PC-9 (cell line): ENCODE data around the gene TEX38. TPM values are rescaled to one million over a fixed set of nuclear protein-coding genes. Genes with fewer than 3 reads are reported as not detected.

Source experiments
- BruUV-seq: library from RNA; stranded (reverse); fragments of 400-500 nt; replicated peaks from 2 replicates; lab custom pipeline; 2021; lab: Mats Ljungman, UMichigan
- CTCF ChIA-PET: fragments of 300-600 bp; sonication (Branson Sonifier 250); formaldehyde crosslinking; loops from one replicate; lab custom pipeline; 2022; ENCODE audit warnings: antibody characterized with exemption; lab: Charles Lee
- POLR2A ChIA-PET: fragments of 300-600 bp; sonication (Branson Sonifier 250); formaldehyde crosslinking; loops from one replicate; lab custom pipeline; 2022; ENCODE audit warnings: antibody characterized with exemption; ENCODE audit not compliant: unreplicated experiment; lab: Charles Lee
- DNase-seq, 2 experiments: peaks; one replicate each; pipeline versions ENCODE4 v3.0.0 to v3.0.0-alpha.2; 2015 to 2022; ENCODE audit warnings: mixed read lengths in 1 of 2
- H2AFZ ChIP-seq: fragments of 200-600 bp; sonication (generic); 2 replicates; pipeline ENCODE4 v1.8.1; 2017; ENCODE audit warnings: antibody characterized with exemption
- H3F3A ChIP-seq: fragments of 200-600 bp; sonication (generic); 2 replicates; pipeline ENCODE4 v1.8.1; 2017; ENCODE audit warnings: antibody characterized with exemption, mild to moderate bottlenecking, low read depth; ENCODE audit not compliant: insufficient read depth
- H3K27ac ChIP-seq: fragments of 200-600 bp; sonication (generic); 2 replicates; pipeline ENCODE4 v1.6.1; 2016; ENCODE audit warnings: mixed run types
- H3K27me3 ChIP-seq: fragments of 200-600 bp; sonication (generic); 2 replicates; pipeline ENCODE4 v1.6.1; 2016; ENCODE audit warnings: low read depth, mixed run types; ENCODE audit not compliant: insufficient read depth
- H3K36me3 ChIP-seq: fragments of 200-600 bp; sonication (generic); 2 replicates; pipeline ENCODE4 v1.6.1; 2016; ENCODE audit warnings: low read depth, mixed run types
- H3K4me1 ChIP-seq: fragments of 200-600 bp; sonication (generic); replicated peaks from 2 replicates; pipeline ENCODE4 v1.6.1; 2016; ENCODE audit warnings: mixed run types; ENCODE audit not compliant: insufficient read depth
- H3K4me2 ChIP-seq: fragments of 200-600 bp; sonication (generic); 2 replicates; pipeline ENCODE4 v1.6.1; 2017; ENCODE audit warnings: mixed run types
- H3K4me3 ChIP-seq: fragments of 200-600 bp; sonication (generic); 2 replicates; pipeline ENCODE4 v1.6.1; 2016; ENCODE audit warnings: mixed run types
- H3K79me2 ChIP-seq: fragments of 200-600 bp; sonication (generic); 2 replicates; pipeline ENCODE4 v1.6.1; 2017; ENCODE audit warnings: low read depth, mixed run types
- H3K9me2 ChIP-seq: fragments of 200-600 bp; sonication (generic); 2 replicates; pipeline ENCODE4 v1.8.1; 2017; ENCODE audit warnings: mild to moderate bottlenecking; ENCODE audit not compliant: insufficient read depth
- H3K9me3 ChIP-seq: fragments of 200-600 bp; sonication (generic); 2 replicates; pipeline ENCODE4 v1.8.1; 2016; ENCODE audit warnings: low read depth; ENCODE audit not compliant: insufficient read depth
- H4K20me1 ChIP-seq: fragments of 200-600 bp; sonication (generic); 2 replicates; pipeline ENCODE4 v1.8.1; 2017; ENCODE audit not compliant: insufficient read depth
- CTCF ChIP-seq: fragments of 200-600 bp; sonication (generic); conservative IDR thresholded peaks from 2 replicates; pipeline ENCODE4 v1.6.1; 2017; ENCODE audit warnings: mixed run types, antibody characterized with exemption, mild to moderate bottlenecking, moderate library complexity
- EZH2 ChIP-seq: fragments of 200-600 bp; sonication (generic); IDR thresholded peaks from 2 replicates; pipeline ENCODE4 v1.8.0; 2017; ENCODE audit warnings: antibody characterized with exemption, low read depth
- intact Hi-C: fragments of 100-400 bp; cut with micrococcal nuclease; formaldehyde crosslinking; loops from one replicate; pipeline ENCODE4 v1.10.0; 2022; ENCODE audit not compliant: unreplicated experiment
- total RNA-seq: library from RNA; stranded (reverse); gene quantifications from 2 replicates; pipeline ENCODE4 v1.2.3, GENCODE V29; 2021

TEX38 gene
- total RNA-seq, 1 experiment from 2014 or later, result not detected

GRCh38 chr1:46646331-46646730 lies 25.3 kb upstream of the TEX38 start:
- no peak overlapping the region for H3K4me2 ChIP-seq
- no peak overlapping the region for H3K4me3 ChIP-seq
- no peak overlapping the region for H3K27ac ChIP-seq
- ChIA-PET CTCF (no interaction called here), POLR2A (no interaction called here)
- H3F3A ChIP-seq, result peaks cover 17% of the 10 kb centered on the region
- no peaks in the 10 kb centered on the region for H3K9me3 ChIP-seq
- H3K9me2 ChIP-seq, result no peaks in the 10 kb centered on the region
- H3K4me1 ChIP-seq, result peaks cover 23% of the 10 kb centered on the region
- intact Hi-C loops, result no loop called here
- H3K36me3 ChIP-seq, result peaks cover 8% of the 10 kb centered on the region; the same call in 1 of the 2 replicates
- no peak overlapping the region for H2AFZ ChIP-seq
- BruUV-seq, result no TSS peak
- no peaks in the 10 kb centered on the region for H3K79me2 ChIP-seq
- TF ChIP-seq CTCF, result no peak
- TF ChIP-seq EZH2, result no peak
- no peaks in the 10 kb centered on the region for H3K27me3 ChIP-seq
- H4K20me1 ChIP-seq, result no peaks in the 10 kb centered on the region
- no peak for DNase-seq

- Histone ChIP-seq H3K27me3 (no peaks in the 10 kb centered on the region), H3K4me2 (no peak overlapping the region), H3K4me1 (peaks cover 23% of the 10 kb centered on the region), H3K27ac (no peak overlapping the region), H4K20me1 (no peaks in the 10 kb centered on the region), H3K4me3 (no peak overlapping the region), H3K9me3 (no peaks in the 10 kb centered on the region), H3F3A (peaks cover 17% of the 10 kb centered on the region), H2AFZ (no peak overlapping the region), H3K9me2 (no peaks in the 10 kb centered on the region), H3K79me2 (no peaks in the 10 kb centered on the region), H3K36me3 (peaks cover 3% of the 10 kb centered on the region; the same call in 1 of the 2 replicates)
- DNase-seq, result no peak
- POLR2A ChIA-PET, result no interaction called here
- intact Hi-C loops, result no loop called here
- TF ChIP-seq CTCF (no peak), EZH2 (no peak)
- CTCF ChIA-PET, result no interaction called here
- BruUV-seq, result no TSS peak
These were observed 24.8 kb upstream of the TEX38 start for GRCh38 chr1:46646844-46647243.

GRCh38 chr1:46647611-46648010 lies 24.0 kb upstream of the TEX38 start:
- Histone ChIP-seq H3K4me2 (no peak overlapping the region), H3K27ac (no peak overlapping the region), H2AFZ (no peak overlapping the region), H3K9me2 (no peaks in the 10 kb centered on the region), H3K4me1 (peaks cover 19% of the 10 kb centered on the region), H4K20me1 (no peaks in the 10 kb centered on the region), H3K4me3 (no peak overlapping the region), H3K9me3 (no peaks in the 10 kb centered on the region), H3K36me3 (no peaks in the 10 kb centered on the region), H3K27me3 (no peaks in the 10 kb centered on the region), H3F3A (peaks cover 20% of the 10 kb centered on the region), H3K79me2 (no peaks in the 10 kb centered on the region)
- no peak for TF ChIP-seq EZH2
- no peak for TF ChIP-seq CTCF
- ChIA-PET POLR2A (no interaction called here), CTCF (interaction anchor here (0.6 kb wide), 1 partner anchor 24 kb away, joined by 4 read pairs; no protein-coding TSS in a partner anchor)
- intact Hi-C loops, result no loop called here
- BruUV-seq, result no TSS peak
- no peak for DNase-seq
